Adipose tissue (tissue), 3 donors: ENCODE data around the gene JCHAIN. TPM values are rescaled to one million over a fixed set of nuclear protein-coding genes. Genes with fewer than 3 reads are reported as not detected.
"Not testable (repeated sequence)": the region's sequence is repeated elsewhere in the genome, so short reads cannot be mapped to it uniquely, and the experiment has no call there.

ENCODE experiments used
- H3K27ac ChIP-seq: one replicate; pipeline ENCODE4 v1.5.1; 2013; ENCODE audit warnings: low read depth, low read length
- whole genome bisulfite sequencing, 3 donors: extraction: QIAGEN DNeasy Blood & Tissue Kit; methylation state at CpG; one replicate each; pipeline ENCODE4 v1.1.7; 2013; 5-methylcytosine and 5-hydroxymethylcytosine counted together
- polyA plus RNA-seq, 3 donors: library from polyadenylated mRNA; stranded (reverse); fragments of 200-250 nt; gene quantifications; one replicate each; pipeline ENCODE4 v1.2.3, GENCODE V29; 2013
- donor health status: healthy with polysubstance abuse.
- donor health status: Bipolar disorder and iron deficiency.
- donor health status: healthy.

Gene JCHAIN
- polyA plus RNA-seq, 3 donors, result 2.9 to 7.7 (median 7.6) TPM

DNA sequence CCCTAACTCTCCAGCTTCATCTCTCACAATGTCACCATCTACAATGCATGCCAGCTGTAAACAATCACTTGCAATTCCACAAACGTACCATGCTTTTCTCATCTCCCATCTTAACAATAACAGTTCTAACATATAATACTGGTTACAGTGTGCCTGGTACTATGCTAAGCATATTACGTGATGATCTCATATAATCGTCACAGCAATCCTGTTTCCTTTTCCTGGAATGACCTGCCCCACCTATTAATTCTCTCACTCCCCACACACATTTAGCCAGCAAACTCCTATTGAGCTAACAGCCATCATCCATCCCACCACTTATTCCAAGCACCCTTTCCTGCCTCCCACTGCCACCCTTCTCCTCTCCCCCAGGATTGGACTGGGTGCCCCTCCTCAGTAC is 7.9 kb downstream of the JCHAIN start:
- H3K27ac ChIP-seq, result no peak overlapping the region
- 37 to 75% (median 38%) methylated on average over 3 of the region's 3 CpGs for WGBS, 3 donors

DNA sequence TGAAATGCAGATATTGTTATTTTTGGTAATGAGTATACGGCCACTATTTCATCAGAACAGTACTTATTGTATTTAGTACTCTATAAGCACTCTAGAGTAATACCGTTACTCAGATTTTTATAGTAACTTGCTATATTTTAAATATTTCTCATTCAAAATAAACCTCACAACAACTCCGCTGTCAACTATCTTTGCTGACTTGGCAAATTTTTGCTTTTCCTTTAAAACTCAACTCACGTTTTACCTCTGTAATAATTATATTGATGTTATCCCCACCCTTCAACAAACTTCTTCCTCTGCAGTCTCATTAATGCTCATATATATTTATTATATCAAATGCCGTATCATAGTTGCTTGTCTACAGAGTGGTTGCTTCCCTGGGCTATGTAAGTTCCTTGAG is 9.0 kb downstream of the JCHAIN start:
- WGBS, 3 donors, result 84 to 88% (median 84%) methylated on average over 5 of the region's 5 CpGs
- no peak overlapping the region for H3K27ac ChIP-seq

DNA sequence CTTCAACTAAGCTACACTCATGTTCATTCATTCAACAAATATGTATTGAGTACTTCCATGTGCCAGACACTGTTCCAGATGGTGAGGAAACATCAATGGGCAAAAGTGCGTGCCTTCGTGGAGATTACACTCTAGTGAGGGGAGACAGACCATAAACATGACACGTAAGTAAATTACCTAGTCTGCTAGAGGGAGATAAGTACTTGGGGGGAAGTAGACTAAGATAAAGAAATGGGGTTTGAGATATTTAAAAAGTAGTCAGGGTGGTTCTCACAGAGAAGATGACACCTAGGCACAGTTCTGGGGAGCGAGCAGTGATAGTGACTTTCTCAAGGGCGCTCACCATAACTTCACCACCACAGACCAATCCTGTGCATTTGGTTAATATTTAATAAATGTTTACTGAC is 11.7 kb downstream of the JCHAIN start:
- WGBS, 3 donors, result 52 to 62% (median 59%) methylated on average over 5 of the region's 5 CpGs
- no peak overlapping the region for H3K27ac ChIP-seq

DNA sequence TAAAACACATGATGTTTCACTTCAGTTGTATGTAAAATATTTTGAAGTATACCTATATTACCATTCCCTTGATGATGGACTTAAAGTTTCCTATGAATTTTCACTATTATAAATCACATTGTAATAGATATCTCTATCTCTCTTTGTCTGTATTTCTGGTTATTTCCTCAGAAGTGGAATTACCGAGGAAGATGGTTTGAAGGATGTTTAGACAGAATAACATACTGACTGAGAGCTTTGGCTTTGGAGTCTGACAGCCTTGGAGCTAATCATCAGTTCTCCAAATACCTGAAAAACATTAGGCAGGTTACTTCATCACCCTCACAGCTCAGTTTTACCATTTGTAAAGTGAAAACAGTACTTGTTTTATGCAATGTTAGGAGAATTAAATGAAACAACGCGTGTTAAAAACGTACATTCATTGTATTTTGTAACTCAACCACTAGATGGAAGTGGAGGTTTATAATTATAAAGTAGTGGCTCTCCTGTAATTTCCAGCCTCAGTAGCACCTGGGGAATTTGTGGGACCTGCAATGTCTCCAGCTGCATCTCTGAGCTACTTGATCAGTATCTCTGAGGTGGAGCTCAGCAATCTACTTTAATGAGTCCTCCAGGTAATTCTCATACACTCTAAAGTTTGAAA is 14.3 kb downstream of the JCHAIN start:
- 3 to 8% (median 5%) methylated on average over 4 of the region's 4 CpGs for WGBS, 3 donors
- H3K27ac ChIP-seq, result no peak overlapping the region

DNA sequence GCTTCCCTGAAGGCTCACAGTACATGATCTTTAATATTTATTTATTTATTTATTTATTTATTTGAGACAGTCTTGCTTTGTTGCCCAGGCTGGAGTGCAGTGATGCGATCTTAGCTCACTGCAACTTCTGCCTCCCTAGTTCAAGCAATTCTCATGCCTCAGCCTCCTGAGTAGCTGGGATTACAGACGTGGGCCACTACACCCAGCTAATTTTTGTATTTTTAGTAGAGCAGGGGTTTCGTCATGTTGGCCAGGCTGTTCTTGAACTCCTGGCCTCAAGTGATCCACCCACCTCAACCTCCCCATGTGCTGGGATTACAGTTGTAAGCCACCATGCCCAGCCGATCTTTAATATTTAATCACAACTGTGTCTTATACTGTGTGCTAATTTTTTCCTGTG is 15.6 kb downstream of the JCHAIN start:
- H3K27ac ChIP-seq, result not testable (repeated sequence)
- WGBS, 3 donors, result 82 to 83% (median 82%) methylated on average over 4 of the region's 4 CpGs

DNA sequence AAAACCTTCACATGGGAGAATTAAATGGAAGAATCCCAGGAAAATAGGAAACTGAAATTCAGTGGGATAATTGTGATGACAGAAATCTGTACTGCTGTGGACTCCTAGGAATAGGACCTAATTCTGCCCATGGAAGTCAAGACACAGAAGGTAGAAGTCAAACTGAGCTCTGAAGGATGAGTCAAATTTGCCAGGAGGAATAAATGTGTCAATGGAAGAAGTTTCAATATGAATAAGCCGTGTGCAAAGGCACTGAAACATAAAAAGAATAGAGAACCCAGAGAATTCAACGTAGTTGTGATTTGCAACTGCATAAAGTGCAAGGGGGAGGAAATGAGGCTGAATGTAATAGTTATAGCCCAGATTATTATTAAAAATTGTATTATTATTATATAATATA is 26.1 kb downstream of the JCHAIN start:
- no peak overlapping the region for H3K27ac ChIP-seq
- WGBS, 3 donors, result 76 to 94% (median 88%) methylated on average over 2 of the region's 2 CpGs

DNA sequence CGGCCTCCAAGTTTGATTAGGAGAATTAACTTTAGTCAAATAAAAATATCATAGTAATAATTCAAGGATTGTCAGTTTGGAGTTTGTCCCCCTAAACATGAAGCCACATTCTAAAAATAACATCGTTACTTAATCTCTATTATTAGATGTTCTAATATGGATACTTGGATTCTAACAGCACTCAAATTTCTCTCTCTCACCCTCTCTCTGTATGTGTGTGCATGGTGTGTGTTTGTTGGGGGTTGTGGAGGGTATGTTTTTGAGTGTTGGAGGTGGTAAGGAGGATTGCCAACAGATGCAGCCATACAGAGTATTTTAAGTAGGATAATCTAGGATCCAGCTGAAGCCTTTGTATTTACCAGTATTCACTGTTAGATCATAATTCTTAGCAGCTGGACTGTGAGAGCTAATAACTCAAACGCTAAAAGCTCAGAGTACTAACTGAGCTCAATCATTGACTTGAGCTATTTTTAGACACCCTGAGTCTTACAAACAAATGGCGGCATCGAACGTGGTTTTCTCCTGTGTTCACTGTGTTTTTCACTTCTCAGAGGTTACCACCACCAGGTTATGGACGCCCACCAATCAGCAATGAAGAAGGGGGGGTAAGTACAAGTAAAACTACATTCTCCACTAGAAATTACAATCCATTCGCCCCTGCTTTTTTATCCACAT is 28.9 kb downstream of the JCHAIN start:
- H3K27ac ChIP-seq, result no peak overlapping the region

DNA sequence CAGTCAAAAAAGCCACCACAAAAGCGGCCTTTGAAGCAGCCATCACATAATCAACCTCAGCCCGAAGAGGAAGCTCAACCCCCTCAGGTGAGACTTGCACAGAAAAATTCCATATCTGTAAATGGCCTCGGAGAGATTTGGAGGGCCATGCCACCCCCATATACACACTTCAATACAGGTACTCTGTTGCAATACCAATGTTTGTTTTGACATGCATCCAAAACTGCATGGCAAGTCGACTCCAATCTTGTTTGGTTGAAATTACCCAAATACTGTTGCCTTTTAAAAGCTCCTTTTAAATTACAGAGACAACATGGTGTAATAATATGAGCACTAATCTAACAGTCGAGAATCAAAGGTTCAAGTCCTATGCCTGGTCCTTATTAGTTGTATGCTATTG is 31.8 kb downstream of the JCHAIN start:
- 61 to 88% (median 84%) methylated on average over 5 of the region's 5 CpGs for WGBS, 3 donors
- no peak overlapping the region for H3K27ac ChIP-seq

More for the DNA sequence above, 28.9 kb downstream of the JCHAIN start:
- 25 to 44% (median 41%) methylated on average over 8 of the region's 8 CpGs for WGBS, 3 donors

DNA sequence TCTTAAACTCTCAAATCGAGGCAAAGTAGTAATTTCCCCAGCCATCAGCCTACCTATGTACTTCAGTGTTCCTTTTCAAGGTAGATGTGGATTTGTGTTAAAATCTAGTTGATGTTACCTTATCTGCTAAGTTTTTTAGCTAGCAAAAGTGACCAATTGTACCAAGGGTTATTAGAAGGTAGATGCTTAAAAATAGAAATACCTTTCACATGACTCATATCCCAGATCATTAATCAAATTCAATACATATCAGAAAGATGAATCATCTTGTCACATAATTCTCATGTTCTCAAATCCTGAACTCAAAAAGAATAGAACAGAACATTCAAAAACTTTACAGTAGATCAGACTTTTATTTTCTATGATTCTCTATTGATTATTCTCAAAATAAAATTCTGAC is 34.3 kb downstream of the JCHAIN start:
- WGBS, 3 donors, result 73 to 82% (median 80%) methylated on average over 1 of the region's 1 CpG

DNA sequence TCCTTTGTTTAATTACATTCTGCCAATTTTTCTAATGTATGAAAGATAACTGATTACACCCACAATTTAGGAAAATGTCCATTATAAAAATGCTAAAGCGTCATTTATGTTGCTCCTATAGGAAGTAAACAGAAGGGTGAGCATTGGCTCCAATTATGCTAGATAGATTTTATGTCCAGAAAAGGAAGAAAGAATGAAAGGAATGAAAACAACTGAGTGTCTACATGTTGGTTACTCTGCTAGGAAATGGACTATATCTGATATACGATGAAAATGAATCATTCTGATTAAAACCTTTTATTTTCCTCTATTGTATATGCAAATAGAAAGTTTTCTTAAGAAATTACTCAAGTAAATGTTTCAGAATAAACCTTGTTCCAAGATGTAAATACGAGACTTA is 36.1 kb downstream of the JCHAIN start:
- H3K27ac ChIP-seq, result no peak overlapping the region
- WGBS, 3 donors, result 81 to 84% (median 81%) methylated on average over 3 of the region's 3 CpGs

More for the DNA sequence above, 34.3 kb downstream of the JCHAIN start:
- H3K27ac ChIP-seq, result no peak overlapping the region

DNA sequence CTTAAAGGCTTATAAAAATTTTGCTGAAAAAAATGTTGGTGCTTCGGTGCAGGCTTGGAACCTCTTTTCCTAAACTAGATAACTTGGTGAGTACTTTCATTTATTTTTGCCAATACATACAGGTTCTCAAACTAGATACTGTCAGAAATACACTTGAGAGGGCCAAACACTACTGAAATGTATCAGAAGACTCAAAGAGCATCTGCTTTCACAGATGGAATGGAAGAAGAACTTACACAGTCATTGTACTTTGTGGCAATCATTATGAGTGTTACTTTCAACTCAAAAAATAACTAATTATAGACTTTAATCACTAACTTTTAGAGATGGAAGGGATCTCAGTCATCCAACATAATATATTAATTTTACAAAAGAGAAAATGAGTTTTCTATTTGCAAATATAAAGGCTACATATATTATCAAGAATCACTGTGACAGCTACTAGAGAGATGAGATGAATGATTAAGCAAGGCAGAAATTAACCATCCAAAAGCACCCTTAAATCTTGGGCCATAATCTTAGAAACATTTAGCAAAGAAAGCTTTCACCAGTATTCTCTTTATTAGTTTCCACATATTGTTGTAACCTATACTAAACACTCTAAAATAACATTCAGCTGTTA is 36.7 kb downstream of the JCHAIN start:
- H3K27ac ChIP-seq, result no peak overlapping the region
- 88 to 95% (median 93%) methylated on average over 1 of the region's 1 CpG for WGBS, 3 donors

DNA sequence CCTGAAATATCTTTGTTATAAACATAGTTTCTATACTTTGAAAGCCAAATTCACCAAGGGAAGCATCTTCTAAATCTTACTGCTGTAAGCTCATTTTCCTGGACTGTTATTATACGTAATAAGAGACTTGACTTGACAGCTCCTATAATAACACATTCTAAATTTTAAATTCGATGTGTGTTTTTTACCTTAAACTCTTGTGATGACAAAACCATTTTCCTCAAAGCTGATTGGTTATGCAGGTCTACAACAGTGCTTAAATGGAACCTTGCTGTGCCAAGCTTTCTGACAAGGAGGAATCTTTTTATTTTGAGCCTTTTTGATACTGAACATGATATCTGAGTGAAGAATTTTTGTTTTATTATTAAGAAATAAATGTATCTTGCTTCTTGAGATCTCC is 37.9 kb downstream of the JCHAIN start, which contains the start of gene ENAM:
Gene ENAM, plus strand, starts transcription at position 301 of the 400 bp plus-strand sequence. CDS start 757 bp downstream, outside the sequence.
- WGBS, 3 donors, result 85 to 92% (median 89%) methylated on average over 2 of the region's 2 CpGs
- no peak within 1 kb of the TSS for H3K27ac ChIP-seq

DNA sequence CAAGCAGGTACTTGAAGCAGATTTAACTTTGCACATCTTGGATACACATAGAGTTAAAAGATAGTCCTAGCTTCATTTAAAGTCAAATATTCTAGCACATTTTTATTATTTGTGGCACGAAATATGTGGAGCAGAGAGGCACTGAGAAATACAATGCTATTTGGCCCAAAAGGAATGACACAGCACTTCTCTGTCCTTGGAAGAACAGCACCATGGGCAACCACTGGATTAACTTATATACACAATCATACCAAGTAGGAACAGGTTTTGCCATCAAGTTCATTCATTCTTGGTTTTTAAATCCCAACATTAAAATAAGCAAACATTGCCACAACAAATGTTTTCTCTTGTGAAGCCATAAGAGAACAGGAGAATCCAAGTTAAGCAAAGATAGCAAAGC is 38.7 kb downstream of the JCHAIN start:
- WGBS, 3 donors, result 79 to 88% (median 83%) methylated on average over 1 of the region's 1 CpG
- H3K27ac ChIP-seq, result no peak overlapping the region

DNA sequence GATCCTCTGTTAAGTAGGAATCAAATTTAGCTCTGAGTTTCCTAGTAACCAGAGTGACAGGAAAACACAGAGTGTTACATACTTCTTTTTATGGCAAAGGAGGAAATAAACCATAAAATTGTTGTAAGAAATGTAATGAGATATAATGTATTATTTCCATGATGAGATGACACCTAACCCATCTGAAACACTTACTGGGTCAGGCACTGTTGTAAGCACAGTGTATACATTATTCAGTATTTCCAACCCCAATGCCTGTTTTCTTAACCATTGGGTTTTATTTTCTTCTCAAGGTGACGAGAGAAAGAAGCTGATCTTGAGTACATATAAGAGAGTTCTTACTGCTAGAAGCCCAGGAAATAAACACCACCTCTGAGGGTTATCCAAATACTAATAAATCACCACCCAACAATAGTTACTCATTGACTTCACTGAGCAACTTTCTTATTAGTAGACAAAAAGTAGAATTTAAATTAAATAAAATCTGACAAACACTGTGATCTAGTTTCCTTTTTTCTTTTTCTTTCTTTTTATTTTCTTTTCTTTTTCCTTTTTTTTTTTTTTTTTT is 42.0 kb downstream of the JCHAIN start:
- no peak overlapping the region for H3K27ac ChIP-seq
- 23 to 78% (median 53%) methylated on average over 1 of the region's 1 CpG for WGBS, 3 donors

DNA sequence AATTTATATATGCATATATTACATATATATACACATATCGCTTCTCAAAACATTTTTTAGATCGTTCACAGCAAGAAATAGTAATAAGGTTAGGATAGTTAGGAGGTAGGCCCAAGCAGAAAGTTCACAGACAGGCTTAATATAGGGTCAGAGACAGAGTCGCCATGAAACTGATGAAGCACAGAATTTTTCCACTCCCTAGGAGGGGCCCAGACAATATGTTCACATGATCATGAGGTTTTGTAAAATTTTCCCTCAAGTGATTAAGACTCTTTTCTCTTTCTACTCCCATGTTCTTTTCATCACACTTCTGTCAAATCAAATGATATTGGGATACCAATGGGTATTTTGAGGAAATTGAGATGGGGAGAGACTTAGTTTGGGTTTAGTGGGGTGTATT is 43.0 kb downstream of the JCHAIN start:
- WGBS, 3 donors, result 95 to 97% (median 96%) methylated on average over 3 of the region's 3 CpGs

DNA sequence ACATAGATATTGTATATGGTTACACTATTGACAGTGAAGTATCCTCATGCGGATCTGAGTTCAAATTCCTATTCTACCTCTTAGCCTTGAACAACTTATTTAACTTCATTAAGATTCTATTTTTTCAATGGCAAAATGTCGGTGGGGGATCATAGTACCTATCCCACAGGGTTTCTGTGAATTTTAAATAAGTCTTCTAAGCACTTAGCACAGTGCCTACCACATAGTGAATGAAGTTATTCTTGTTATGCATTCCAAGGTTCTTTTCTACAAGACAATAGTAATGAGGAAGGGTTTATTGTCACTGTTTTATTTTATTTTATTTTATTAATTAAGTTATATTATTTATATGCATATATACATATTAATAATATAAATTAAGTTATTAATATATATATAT is 46.5 kb downstream of the JCHAIN start:
- H3K27ac ChIP-seq, result no peak overlapping the region
- 91 to 97% (median 92%) methylated on average over 2 of the region's 2 CpGs for WGBS, 3 donors

More for the DNA sequence above, 43.0 kb downstream of the JCHAIN start:
- no peak overlapping the region for H3K27ac ChIP-seq

DNA sequence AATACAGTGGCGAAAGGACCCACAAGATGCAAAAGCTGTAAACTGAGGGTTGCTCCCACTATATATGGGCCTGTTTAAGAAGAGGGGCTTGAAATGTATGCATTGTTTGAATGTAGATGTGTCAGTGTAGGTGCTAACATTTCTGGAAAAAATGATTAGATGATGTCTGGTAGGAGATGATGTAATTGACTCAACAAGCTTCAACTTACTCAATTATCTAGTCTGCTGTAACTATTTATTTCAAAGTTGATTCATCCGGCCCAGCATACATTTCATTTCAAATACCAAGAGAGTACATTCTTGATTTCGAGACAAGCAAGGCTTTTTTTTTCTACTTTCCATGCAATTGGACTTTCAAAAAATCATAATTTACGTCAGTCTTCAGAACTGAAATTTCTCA is 47.0 kb downstream of the JCHAIN start:
- H3K27ac ChIP-seq, result no peak overlapping the region
- WGBS, 3 donors, result 86 to 90% (median 90%) methylated on average over 4 of the region's 4 CpGs

DNA sequence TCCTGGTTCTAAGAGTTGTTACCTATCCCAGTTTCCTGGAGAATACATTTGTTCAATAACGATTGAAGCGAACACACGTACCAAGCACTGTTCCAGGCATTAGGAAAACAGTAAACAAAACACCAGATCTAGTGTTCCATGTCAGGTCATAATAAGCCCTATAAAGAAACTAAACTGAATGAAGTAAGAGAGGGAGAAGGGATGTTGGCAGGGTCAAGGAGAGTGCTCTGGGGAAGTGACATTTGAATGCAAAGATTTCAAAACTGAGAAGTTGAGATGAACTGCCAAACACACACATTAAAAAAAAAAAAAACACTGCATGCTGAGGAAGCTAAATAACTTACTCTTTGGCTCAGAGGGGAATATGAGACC is 52.1 kb downstream of the JCHAIN start:
- no peak overlapping the region for H3K27ac ChIP-seq
- 53 to 76% (median 59%) methylated on average over 3 of the region's 3 CpGs for WGBS, 3 donors
